HEK293 (cell line): ENCODE measurements around the gene MRPL11.
A peak's percentile ranks its signal among the peaks of the same experiment; 100 is the strongest.

ENCODE experiments used
- CTCF ChIA-PET: fragments of 350-600 bp; formaldehyde crosslinking; extraction: SDS; loops from one replicate; lab custom pipeline; 2021; ENCODE audit warnings: antibody characterized with exemption; lab: Yijun Ruan, JAX
- POLR2A ChIA-PET: fragments of 300-600 bp; formaldehyde crosslinking; extraction: SDS; loops from one replicate; lab custom pipeline; 2020; ENCODE audit warnings: antibody characterized with exemption, inconsistent platforms; lab: Yijun Ruan, JAX
- H3K27ac ChIP-seq: fragments of 200-500 bp; sonication (Bioruptor generic); 2 replicates; pipeline ENCODE4 v1.5.1; 2014; ENCODE audit warnings: low read depth, low read length, control low read depth, inconsistent platforms; ENCODE audit errors: extremely low read depth
- H3K36me3 ChIP-seq, 2 experiments: fragments of 200-500 bp in 1 of 2; sonication (Bioruptor generic) in 1 of 2; 1 replicate in 1 of 2; 2 replicates in 1 of 2; pipeline ENCODE4 v1.5.1; 2014 to 2017; ENCODE audit warnings: inconsistent platforms in 2 of 2, low read length in 2 of 2; ENCODE audit not compliant: control insufficient read depth in 2 of 2, insufficient read depth in 1 of 2
- H3K4me1 ChIP-seq: fragments of 200-500 bp; sonication (Bioruptor generic); 2 replicates; pipeline ENCODE4 v1.5.1; 2014; ENCODE audit warnings: mild to moderate bottlenecking, low read length, inconsistent platforms; ENCODE audit not compliant: control insufficient read depth, insufficient read depth
- H3K4me3 ChIP-seq: 2 replicates; pipeline ENCODE4 v1.5.1; 2011; ENCODE audit warnings: low read depth, mild to moderate bottlenecking, control low read depth, low read length, moderate library complexity
- H3K9me3 ChIP-seq: fragments of 200-500 bp; sonication (Bioruptor generic); 2 replicates; pipeline ENCODE4 v1.5.1; 2014; ENCODE audit warnings: low read depth, low read length, inconsistent platforms; ENCODE audit not compliant: control insufficient read depth, insufficient read depth
- BCL11A ChIP-seq: fragments of 450-650 bp; formaldehyde crosslinking; IDR thresholded peaks from 2 replicates; pipeline ENCODE4 v1.5.1; 2016; ENCODE audit warnings: low read depth, missing biosample characterization, missing genetic modification characterization
- BCL11B ChIP-seq: fragments of 450-650 bp; formaldehyde crosslinking; IDR thresholded peaks from 2 replicates; pipeline ENCODE4 v1.5.1; 2016; ENCODE audit warnings: low read depth, missing biosample characterization, missing genetic modification characterization
- GFI1B ChIP-seq: fragments of 450-650 bp; formaldehyde crosslinking; IDR thresholded peaks from 2 replicates; pipeline ENCODE4 v1.5.1; 2016; ENCODE audit warnings: missing biosample characterization, missing genetic modification characterization
- KLF8 ChIP-seq: fragments of 450-650 bp; formaldehyde crosslinking; IDR thresholded peaks from 2 replicates; pipeline ENCODE4 v1.5.1; 2016; ENCODE audit warnings: missing biosample characterization, missing genetic modification characterization
- MEIS1 ChIP-seq: sonication (generic); formaldehyde crosslinking; IDR thresholded peaks from 2 replicates; pipeline ENCODE4 v1.8.1; 2022; ENCODE audit warnings: missing genetic modification reagents, mild to moderate bottlenecking, borderline replicate concordance
- PBX3 ChIP-seq: sonication (generic); formaldehyde crosslinking; IDR thresholded peaks from 2 replicates; pipeline ENCODE4 v1.8.1; 2022; ENCODE audit warnings: mild to moderate bottlenecking, moderate library complexity, missing genetic modification reagents
- RBAK ChIP-seq: fragments of 450-650 bp; formaldehyde crosslinking; IDR thresholded peaks from 2 replicates; pipeline ENCODE4 v1.5.1; 2016; ENCODE audit warnings: missing biosample characterization, missing genetic modification characterization
- ZBTB21 ChIP-seq: fragments of 450-650 bp; formaldehyde crosslinking; IDR thresholded peaks from 2 replicates; pipeline ENCODE4 v1.5.1; 2017; ENCODE audit warnings: missing biosample characterization, missing genetic modification characterization
- ZBTB7A ChIP-seq: fragments of 450-650 bp; formaldehyde crosslinking; IDR thresholded peaks from 2 replicates; pipeline ENCODE4 v1.5.1; 2016; ENCODE audit warnings: low read depth, missing biosample characterization, missing genetic modification characterization
- ZFP41 ChIP-seq: fragments of 450-650 bp; formaldehyde crosslinking; IDR thresholded peaks from 2 replicates; pipeline ENCODE4 v1.5.1; 2016; ENCODE audit warnings: missing biosample characterization, missing genetic modification characterization, borderline replicate concordance
- ZNF148 ChIP-seq: fragments of 450-650 bp; formaldehyde crosslinking; IDR thresholded peaks from 2 replicates; pipeline ENCODE4 v1.5.0; 2017; ENCODE audit warnings: missing biosample characterization, missing genetic modification characterization, borderline replicate concordance
- ZNF292 ChIP-seq: fragments of 450-650 bp; formaldehyde crosslinking; IDR thresholded peaks from 2 replicates; pipeline ENCODE4 v1.5.1; 2016; ENCODE audit warnings: low read depth, missing biosample characterization, missing genetic modification characterization, borderline replicate concordance
- ZNF324 ChIP-seq: fragments of 450-650 bp; formaldehyde crosslinking; IDR thresholded peaks from 2 replicates; pipeline ENCODE4 v1.5.1; 2016; ENCODE audit warnings: missing biosample characterization, missing genetic modification characterization
- ZNF423 ChIP-seq: fragments of 450-650 bp; formaldehyde crosslinking; IDR thresholded peaks from 2 replicates; pipeline ENCODE4 v1.5.1; 2016; ENCODE audit warnings: missing biosample characterization, missing genetic modification characterization
- ZNF629 ChIP-seq: fragments of 450-650 bp; formaldehyde crosslinking; IDR thresholded peaks from 2 replicates; pipeline ENCODE4 v1.5.1; 2017; ENCODE audit warnings: missing biosample characterization, missing genetic modification characterization
- ZNF660 ChIP-seq: fragments of 450-650 bp; IDR thresholded peaks from 2 replicates; pipeline ENCODE4 v1.5.1; 2018; ENCODE audit warnings: missing biosample characterization, mild to moderate bottlenecking, missing genetic modification characterization
- ZNF777 ChIP-seq: fragments of 450-650 bp; formaldehyde crosslinking; IDR thresholded peaks from 2 replicates; pipeline ENCODE4 v1.5.1; 2017; ENCODE audit warnings: missing biosample characterization, missing genetic modification characterization, borderline replicate concordance
- TF ChIP-seq, protein P1 (sequence below): fragments of 450-650 bp; formaldehyde crosslinking; IDR thresholded peaks from 2 replicates; pipeline ENCODE4 v1.5.1; 2016; ENCODE audit warnings: missing biosample characterization, missing genetic modification characterization
- TF ChIP-seq, protein P2 (sequence below): fragments of 450-650 bp; formaldehyde crosslinking; IDR thresholded peaks from 2 replicates; pipeline ENCODE4 v1.5.1; 2017; ENCODE audit warnings: missing biosample characterization, missing genetic modification characterization

The MRPL11 gene

GRCh38 chr11:66421492-66422205 is 17.0 kb downstream of the MRPL11 start (continued):
- TF ChIP-seq ZNF292 (no peak), ZNF423 (no peak), KLF8 (tag by site-specific recombination) (peak; percentile 84), ZFP41 (tag by site-specific recombination) (no peak), ZNF324 (peak; percentile 80), MEIS1 (CRISPR knock-in tag) (peak; percentile 100), ZBTB7A (tag by site-specific recombination) (peak; percentile 75; the same call in 1 of the 2 replicates), ZNF777 (tag by site-specific recombination) (no peak), BCL11A (tag by site-specific recombination) (no peak), ZNF660 (peak; percentile 94), GFI1B (no peak), PBX3 (CRISPR knock-in tag) (peak; percentile 100)
- TF ChIP-seq, protein P1, sequence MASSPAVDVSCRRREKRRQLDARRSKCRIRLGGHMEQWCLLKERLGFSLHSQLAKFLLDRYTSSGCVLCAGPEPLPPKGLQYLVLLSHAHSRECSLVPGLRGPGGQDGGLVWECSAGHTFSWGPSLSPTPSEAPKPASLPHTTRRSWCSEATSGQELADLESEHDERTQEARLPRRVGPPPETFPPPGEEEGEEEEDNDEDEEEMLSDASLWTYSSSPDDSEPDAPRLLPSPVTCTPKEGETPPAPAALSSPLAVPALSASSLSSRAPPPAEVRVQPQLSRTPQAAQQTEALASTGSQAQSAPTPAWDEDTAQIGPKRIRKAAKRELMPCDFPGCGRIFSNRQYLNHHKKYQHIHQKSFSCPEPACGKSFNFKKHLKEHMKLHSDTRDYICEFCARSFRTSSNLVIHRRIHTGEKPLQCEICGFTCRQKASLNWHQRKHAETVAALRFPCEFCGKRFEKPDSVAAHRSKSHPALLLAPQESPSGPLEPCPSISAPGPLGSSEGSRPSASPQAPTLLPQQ (tag by site-specific recombination), result peak; percentile 62; the same call in 1 of the 2 replicates
- TF ChIP-seq, all 188 proteins: peak for 68

DNA sequence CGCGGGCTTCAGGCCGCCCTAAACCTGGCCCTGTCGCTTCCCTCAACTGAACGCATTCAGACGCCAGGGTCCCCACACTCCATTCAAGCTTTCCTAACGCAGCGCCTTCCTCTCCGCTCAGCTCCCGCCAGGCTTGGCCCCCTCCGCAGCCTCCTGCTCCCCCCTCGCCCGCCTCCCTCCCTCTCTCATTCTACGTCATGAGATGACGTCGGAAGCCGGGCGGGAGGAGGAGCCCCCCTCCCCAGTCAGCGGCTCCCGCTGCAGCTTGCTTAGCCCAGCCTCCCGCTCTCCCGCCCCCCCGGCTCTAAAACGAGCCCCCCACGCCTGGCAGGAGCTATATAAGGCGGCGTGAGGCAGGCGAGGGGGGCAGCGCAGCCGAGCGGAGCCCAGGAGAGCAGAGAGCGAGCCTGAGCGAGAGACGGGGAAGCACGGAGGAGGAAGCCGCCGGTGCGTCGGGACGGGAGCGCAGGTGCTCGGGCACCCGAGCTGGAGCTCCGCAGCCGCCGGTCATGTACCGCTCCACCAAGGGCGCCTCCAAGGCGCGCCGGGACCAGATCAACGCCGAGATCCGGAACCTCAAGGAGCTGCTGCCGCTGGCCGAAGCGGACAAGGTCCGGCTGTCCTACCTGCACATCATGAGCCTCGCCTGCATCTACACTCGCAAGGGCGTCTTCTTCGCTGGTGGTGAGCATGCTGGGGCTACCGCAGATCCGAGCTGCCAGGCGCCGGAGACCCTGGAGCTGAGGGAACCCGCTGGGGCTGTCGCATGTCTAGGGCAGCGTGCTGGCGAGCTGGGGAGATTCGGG is 17.8 kb downstream of the MRPL11 start, which contains the start of gene NPAS4:
NPAS4 (plus strand) TSS at position 365 of the 806 bp plus-strand sequence; CDS start at position 510, 145 bp downstream.
- Histone ChIP-seq H3K9me3 (no peaks in the 10 kb centered on the region), H3K4me3 (no peak within 1 kb of the TSS), H3K36me3 (no peaks in the 10 kb centered on the region), H3K27ac (no peak within 1 kb of the TSS), H3K4me1 (no peaks in the 10 kb centered on the region)
- ChIA-PET POLR2A (interaction anchor here (0.6 to 1.7 kb wide), 9 partner anchors 11 to 258 kb away, joined by 3 to 10 read pairs (median 5); partner anchors contain the start of genes DPP3, MRPL11, PELI3 and YIF1A), CTCF (interaction anchor here (0.8 to 3.3 kb wide), 8 partner anchors 9 to 520 kb away, joined by 3 to 25 read pairs (median 6); partner anchors contain the start of gene MRPL11)
- TF ChIP-seq RBAK (tag by site-specific recombination), result no peak
- TF ChIP-seq, protein P2, sequence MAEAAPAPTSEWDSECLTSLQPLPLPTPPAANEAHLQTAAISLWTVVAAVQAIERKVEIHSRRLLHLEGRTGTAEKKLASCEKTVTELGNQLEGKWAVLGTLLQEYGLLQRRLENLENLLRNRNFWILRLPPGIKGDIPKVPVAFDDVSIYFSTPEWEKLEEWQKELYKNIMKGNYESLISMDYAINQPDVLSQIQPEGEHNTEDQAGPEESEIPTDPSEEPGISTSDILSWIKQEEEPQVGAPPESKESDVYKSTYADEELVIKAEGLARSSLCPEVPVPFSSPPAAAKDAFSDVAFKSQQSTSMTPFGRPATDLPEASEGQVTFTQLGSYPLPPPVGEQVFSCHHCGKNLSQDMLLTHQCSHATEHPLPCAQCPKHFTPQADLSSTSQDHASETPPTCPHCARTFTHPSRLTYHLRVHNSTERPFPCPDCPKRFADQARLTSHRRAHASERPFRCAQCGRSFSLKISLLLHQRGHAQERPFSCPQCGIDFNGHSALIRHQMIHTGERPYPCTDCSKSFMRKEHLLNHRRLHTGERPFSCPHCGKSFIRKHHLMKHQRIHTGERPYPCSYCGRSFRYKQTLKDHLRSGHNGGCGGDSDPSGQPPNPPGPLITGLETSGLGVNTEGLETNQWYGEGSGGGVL (tag by site-specific recombination), result peak; percentile 81
- peak; percentile 77 for TF ChIP-seq ZNF629 (tag by site-specific recombination)
- no peak for TF ChIP-seq ZNF148 (tag by site-specific recombination)
- peak; percentile 60; the same call in 1 of the 2 replicates for TF ChIP-seq ZBTB21 (tag by site-specific recombination)
- no peak for TF ChIP-seq BCL11B (tag by site-specific recombination)
